CD4-positive, alpha-beta T cell treated with Interleukin-2 at 100 ng/mL for 4 hours (primary cell): ENCODE measurements around the gene SFMBT2.

Experiments
- DNase-seq: peaks from one replicate; pipeline ENCODE4 v3.0.0-alpha.2; 2020; ENCODE audit warnings: low spot score

Gene SFMBT2

DNA sequence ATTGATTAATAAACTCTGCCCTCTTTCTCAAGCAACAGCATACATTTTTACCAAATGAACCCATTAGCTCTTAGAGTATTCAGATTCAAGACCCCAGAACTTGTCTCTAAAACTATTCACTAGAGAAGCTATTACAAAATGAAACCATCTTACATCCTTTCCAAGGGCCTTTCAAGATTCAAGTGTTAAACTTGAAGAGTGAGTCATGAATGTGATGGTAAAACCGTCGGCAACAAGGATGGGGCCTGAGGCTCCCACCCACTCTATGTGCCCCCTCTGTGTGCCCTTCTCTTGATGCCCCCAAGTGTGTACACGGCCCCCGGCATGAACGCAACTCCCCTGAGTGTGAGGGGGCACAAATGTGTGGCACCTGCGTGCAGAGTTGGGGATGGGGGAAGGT is 46.4 kb downstream of the SFMBT2 start:
- no peak for DNase-seq

GRCh38 chr10:7363700-7364099 is 47.1 kb downstream of the SFMBT2 start:
- DNase-seq: no peak

- DNase-seq: no peak
Measured at GRCh38 chr10:7362471-7362870, 48.4 kb downstream of the SFMBT2 start.

- DNase-seq: no peak
Measured at GRCh38 chr10:7361316-7361715, 49.5 kb downstream of the SFMBT2 start.

GRCh38 chr10:7359954-7360353 is 50.9 kb downstream of the SFMBT2 start:
- DNase-seq: no peak

- DNase-seq: no peak
Measured at GRCh38 chr10:7359356-7359755, 51.5 kb downstream of the SFMBT2 start.

DNA sequence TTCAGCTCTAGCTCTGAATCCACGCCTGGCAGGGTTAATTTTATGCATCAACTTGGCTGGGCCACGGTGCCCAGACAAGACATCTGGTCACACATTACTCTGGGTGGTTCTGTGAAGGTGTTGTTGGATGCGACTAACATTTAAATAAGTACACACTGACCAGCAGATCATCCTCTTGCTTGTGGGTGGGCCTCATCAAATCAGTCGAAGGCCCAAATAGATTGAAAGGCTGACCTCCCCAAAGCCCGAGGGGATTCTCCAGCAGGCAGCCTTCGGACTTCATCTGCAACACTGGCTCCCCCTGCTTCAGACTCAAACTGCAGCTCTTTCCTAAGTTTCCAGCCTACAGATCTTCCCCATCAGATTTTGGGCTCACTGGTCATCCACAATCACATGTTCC is 53.6 kb downstream of the SFMBT2 start:
- no peak for DNase-seq

DNA sequence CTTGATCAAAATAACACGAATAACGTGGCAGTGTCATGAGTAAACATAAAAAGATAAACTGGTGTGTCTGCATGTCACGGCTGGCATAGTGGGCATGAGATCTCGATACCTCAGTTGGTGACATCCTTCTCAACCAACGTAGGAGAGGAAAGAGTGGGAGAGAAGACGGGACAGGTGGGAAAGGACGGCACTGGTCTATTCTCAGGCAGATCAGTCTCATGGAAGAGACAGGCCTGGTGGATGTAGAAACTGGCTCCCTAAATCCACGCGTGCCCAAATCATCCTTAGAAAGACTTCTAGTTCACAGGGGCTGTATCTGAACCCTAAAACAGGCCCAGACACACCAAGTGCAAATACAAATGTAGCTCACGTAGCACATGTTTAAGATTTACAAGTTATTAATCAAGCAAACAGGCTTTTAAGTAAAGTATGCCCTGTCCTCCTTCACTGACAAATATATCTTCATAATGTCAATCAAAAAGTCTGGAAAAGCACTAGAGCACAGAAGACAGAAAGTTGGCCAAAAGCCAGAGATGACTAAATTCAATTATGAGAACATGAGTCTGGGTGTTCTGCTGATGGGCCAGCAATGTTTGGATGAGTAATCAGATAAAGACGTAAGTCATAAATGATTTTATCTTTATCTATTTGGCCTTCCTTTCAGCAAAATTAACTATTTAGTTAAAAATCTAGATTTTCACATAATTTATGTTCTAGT is 56.3 kb downstream of the SFMBT2 start:
- DNase-seq: peak; percentile 49

- no peak for DNase-seq
Measured at GRCh38 chr10:7351894-7352293, 58.9 kb downstream of the SFMBT2 start.

DNA sequence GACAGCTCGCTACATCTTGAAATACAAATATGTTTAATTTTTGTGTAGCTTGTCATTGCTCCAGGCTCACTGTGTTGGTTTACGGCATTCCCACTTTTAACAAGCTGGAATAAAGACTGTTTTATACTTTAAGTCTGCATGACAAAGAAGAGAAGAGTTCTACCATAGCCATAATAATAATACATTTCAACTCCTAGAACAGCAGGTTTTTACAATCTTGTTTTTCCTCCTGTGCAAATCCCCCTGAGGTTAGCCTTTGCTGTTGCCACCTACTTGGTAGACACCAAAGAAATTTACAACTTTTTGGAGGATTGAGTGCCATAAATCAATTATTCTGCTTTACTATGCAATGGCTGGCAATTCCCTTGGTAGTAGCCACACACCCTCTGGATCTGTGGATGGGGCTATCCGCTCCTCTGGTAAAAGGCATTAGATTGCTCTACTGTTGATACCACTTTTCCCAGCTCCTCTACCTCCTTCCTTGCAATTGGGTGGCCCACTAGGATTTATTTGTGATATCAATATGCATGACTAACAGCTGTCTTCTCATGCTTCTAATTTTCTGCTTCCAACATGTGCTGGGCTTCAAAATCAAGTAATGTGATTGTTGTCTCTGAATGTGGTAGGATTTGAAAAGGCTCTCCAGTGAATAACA is 60.2 kb downstream of the SFMBT2 start:
- no peak for DNase-seq

- no peak for DNase-seq
Measured at GRCh38 chr10:7345717-7346116, 65.1 kb downstream of the SFMBT2 start.

DNA sequence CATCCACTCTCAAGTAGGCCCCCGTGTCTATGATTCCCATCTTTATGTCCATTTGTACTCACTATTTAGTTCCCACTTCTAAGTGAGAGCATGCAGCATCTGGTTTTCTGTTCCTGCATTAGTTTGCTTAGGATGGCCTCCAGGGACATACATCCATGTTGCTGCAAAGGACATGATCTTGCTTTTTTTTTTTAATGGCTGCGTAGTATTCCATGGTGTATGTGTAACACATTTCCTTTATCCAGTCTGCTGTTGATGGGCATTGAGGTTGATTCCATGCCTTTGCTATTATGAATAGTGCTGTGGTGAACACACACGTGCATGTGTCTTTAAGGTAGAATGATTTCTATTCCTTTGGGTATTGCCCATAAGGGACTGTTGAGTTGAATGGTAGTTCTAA is 67.8 kb downstream of the SFMBT2 start:
- no peak for DNase-seq

DNA sequence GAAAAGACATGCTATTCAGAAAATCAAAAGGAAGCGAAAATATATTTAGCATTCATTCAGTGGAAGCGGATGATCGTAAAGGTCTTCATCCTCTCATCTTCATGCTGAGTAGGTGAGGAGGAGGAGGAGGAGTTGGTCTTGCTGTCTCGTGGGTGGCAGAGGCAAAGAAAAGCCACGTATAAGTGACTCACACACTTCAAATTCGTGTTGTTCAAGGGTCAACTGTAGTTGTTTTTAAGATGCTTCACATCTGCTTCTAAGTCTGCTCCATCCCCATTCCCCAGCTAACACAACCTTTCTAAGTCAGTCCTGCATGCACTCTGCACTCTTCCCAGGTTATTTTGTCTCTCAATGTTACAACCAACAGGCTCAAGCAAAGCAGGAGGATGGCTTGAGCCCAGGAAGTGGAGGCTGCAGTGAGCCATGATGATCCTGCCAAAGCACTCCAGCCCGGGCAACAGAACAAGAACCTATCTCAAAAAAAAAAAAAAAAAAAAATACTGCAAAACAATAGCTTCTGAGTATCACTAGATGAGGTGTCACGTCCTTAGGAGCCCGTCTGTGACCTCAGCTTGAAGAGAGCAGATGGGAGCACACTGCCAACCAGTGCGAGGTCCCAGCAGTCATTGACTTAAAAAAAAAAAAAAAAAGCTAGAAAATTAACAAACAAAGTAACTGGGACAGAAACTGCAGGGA is 70.5 kb downstream of the SFMBT2 start:
- DNase-seq: no peak

DNA sequence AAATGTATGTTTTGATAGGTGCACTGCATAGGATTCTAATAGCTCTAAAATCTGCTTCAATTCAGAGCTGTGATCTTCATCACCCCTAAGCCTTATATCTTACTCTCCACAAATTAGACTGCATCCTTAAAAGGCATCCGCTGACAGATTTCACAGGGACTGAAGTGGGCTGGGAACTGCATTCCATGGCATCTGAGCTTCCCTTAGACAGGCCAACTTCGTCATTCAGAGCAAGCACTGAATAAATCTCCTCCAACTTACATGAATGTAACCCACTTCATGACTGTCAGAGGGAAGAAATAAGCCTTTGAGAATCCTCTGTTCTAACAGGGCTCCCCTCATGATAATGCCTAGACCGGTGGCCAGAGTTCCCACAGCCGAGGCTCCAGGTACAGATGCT is 71.3 kb downstream of the SFMBT2 start:
- DNase-seq: no peak

DNA sequence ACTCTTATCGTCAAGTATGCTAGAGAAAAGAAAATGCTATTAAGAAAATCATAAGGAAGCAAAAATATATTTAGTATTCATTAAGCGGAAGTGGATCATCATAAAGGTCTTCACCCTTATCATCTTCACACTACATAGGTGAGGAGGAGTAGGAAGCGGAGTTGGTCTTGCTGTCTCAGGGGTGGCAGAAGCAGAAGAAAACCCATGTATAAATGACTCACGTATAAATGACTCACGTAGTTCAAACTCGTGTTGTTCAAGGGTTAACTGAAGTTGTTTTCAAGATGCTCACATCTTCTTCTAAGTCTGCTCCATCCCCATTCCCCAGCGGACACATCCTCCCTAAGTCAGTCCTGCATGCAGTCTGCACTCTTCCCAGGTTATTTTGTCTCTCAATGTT is 72.4 kb downstream of the SFMBT2 start:
- DNase-seq: no peak

DNA sequence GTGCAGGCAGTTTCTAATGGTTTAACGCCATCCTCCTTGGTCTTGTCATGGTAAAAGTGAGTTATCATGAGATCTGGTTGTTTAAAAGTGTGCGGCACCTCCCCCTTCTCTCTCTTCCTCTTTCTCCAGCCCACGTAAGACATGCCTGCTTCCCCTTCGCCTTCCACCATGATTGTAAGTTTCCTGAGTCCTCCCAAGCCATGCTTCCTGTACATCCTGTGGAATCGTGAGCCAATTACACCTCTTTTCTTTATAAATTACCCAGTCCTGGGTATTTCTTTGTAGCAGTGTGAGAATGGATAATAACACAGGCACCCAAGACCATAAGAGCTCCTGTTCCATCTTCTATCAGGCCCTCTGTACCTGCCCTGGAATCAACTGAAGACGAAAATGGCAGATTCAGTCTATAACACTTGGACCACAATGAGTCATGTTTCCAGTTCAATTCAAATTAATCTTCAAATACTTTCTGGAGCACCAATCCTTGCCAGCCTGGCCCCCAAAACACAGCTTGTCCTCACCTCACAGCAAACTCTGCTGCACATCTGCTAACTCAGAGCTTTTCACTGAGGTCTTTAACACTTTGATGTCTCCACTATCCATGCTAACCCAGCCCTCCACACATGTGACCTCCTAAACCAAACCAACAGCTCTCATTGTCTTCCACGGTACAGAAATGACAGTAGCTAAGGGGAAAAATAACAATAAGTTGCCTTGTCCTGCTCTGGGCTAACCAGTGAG is 73.2 kb downstream of the SFMBT2 start:
- peak; percentile 12 for DNase-seq

GRCh38 chr10:7335977-7336376 is 74.9 kb downstream of the SFMBT2 start:
- no peak for DNase-seq

GRCh38 chr10:7334642-7334964 is 76.2 kb downstream of the SFMBT2 start:
- no peak for DNase-seq

DNA sequence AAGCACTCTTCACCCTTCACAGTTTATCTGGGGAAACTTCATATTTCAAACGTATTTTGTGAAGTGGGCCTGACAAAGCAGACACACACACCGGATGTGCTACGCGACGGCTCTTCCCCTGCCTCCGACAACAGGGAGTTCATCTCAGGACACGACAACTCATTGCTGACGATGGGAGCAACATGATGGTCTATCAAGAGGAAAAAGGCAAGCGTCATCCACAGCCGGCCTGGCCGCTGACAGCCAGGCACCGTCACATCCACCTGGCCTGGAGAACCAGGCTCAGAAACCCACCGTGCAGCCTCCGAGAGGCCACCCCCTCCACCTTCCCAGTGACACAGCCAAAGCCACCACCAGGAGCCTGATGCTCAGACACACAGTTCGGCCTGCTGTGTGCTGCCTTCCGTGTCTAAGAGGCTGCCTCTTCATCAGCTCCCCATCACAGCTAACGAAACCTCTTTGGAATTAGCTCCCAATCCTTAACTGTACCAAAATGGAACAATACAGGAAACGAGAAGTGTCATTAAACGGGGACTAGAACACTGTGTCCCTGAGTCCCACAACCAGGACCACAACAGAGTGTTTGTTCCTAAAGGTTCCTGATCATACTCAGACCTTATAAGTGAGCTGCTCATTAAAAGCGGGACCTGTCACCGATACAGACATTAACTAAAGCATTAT is 76.7 kb downstream of the SFMBT2 start:
- DNase-seq: no peak

DNA sequence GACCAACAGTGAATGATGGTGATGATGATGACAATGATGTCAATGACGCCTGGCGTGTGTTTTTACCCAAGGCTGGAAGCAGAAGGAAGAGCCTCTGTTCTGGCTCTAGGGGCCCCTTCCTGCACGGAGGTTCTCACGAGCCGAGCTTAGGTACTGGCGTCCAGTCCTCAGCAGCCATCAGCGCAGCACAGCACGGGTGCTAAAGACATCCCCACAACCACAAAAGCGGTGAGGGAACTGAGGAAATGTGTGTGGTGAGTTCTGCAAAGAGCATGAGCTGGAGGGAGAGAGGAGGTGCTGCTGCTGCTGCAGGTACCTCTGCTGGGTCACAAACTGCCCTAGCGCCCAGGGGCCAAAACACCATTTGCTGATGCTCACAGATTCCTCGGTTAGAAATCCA is 81.6 kb downstream of the SFMBT2 start:
- no peak for DNase-seq

GRCh38 chr10:7327885-7328284 is 82.9 kb downstream of the SFMBT2 start:
- DNase-seq: no peak

- no peak for DNase-seq
Measured at GRCh38 chr10:7322623-7323022, 88.2 kb downstream of the SFMBT2 start.
